ENCODE results near the gene CFAP74.
A peak's percentile ranks its signal among the peaks of the same experiment; 100 is the strongest.

CFAP74 gene

GRCh38 chr1:1917304-1917976 lies 86.1 kb downstream of the CFAP74 start:
- no peak for DNase-seq (ENCODE audit: low read depth)

- DNase-seq (ENCODE audit: low read depth) = no peak
Observed at GRCh38 chr1:1916851-1917251, 86.7 kb downstream of the CFAP74 start.

GRCh38 chr1:1915911-1916840 lies 87.4 kb downstream of the CFAP74 start:
- no peak for DNase-seq (ENCODE audit: low read depth)

- DNase-seq (ENCODE audit: low read depth) = no peak
Observed at GRCh38 chr1:1914971-1915692, 88.5 kb downstream of the CFAP74 start, which contains the start of gene CALML6. Gene CALML6, plus strand, starts transcription at chr1:1915260. Its CDS starts 21 bp downstream, at chr1:1915281.

DNA sequence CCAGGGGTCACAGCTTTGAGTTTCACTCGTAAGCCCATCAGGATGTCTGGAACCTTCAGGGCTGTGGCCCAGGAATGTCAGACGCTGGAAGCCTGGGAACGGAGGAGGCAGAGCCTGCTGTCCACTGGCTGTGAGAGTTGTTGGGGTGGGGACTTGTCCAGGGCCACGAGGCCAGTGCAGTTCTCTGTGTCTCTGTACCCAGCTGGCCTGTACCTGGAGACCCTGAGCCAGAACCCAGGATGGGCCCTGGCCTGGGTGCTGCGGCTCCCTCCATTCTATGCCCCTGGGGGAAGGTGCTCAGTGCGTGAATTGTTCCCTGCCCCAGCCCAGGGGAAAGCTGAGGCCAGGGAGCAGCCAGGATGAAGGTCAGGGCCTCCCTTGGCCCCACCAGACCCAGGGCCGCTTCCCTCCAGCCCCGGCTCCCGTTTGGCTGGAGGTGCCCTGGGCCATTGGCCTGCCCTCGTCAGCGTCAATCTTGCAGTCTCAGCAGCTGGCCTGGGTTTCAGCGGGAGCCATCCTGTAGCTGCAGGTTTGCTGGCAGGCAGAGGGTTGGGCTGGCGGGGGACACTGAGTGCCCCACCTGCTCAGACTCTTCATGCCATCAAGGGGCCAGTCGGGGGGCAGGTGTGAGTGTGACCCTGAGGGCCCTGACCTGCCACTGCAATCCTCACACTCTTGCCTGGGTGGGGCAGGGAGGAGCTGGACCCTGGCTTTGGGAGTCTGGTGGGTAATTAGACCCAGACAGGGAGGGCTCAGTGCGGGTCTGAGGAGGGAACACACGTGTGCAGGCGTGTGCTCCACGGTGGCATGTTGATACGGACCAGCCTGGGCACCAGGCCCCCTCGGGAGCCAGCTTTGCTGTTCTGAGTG lies 89.2 kb downstream of the CFAP74 start:
- DNase-seq (ENCODE audit: low read depth) = no peak

GRCh38 chr1:1911350-1912041 lies 92.1 kb downstream of the CFAP74 start:
- no peak for DNase-seq (ENCODE audit: low read depth)

DNA sequence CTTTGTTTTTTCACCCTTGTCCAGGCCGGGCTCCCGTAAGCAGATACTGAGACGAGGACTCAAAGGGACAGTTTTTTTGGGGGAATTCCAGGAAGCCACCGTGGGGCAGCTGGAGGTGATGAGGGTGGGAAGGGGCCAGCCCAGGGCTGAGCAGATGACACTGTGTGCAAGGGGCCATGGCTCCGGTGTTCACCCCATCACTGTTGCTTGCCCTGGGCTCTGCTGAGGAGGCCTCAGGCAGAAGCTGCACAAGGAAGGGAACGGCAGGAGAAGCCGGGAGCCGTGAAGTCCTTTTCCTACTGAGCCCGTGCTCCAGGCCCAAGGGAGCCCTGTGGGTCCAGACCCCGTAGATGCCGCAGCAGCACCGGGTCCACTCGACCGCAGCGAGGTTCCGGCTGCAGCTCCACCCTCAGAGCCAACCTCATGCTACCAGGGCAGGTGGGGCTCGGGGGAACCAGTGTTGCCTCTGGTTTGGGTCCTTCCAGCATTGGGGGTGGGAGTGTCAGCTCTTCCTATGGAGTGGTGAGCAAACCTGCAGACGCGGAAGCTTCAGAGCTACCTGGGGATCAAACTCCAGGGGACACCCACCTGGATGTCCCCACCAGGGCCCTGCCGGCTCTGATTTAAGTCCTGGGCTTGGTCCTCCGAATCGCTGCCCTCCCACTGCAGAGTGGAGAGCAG lies 92.8 kb downstream of the CFAP74 start:
- DNase-seq (ENCODE audit: low read depth) = no peak

GRCh38 chr1:1910033-1910465 lies 93.5 kb downstream of the CFAP74 start:
- DNase-seq (ENCODE audit: low read depth) = no peak

- no peak for DNase-seq (ENCODE audit: low read depth)
Observed at GRCh38 chr1:1908506-1908791, 95.1 kb downstream of the CFAP74 start.

DNA sequence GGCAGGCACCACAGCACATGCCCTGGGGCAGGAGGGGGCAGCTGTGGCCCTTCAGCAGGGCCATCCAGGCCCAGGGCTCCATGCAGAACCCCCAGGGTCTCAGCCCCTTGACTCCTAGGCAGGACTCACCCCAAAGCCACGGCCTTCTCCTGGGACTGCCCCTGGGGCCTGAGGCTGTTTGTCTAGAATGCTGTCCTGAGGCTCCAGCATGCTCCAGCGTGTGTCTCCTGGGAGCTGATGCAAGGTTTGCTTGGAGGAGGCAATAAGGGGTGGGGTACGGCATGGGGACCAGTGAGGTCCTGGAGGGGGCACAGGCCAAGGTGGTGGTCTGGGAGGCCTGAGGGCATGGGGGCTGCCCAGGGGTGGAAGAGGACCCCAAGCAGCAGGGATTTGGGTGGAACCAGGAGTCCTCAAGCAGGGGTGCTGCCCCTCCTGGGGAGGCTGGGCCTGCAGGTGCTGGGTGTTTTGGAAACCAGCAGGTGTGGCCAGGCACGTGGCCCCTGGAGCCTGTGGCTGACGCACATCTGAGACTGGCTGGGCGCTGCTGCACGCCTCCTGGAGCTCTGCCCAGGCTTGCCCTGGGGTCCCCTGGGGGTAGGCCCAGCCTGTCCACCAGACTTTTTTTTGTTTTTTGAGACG lies 96.4 kb downstream of the CFAP74 start:
- peak; percentile 39 for DNase-seq (ENCODE audit: low read depth)

GRCh38 chr1:1906185-1907097 lies 97.1 kb downstream of the CFAP74 start:
- DNase-seq (ENCODE audit: low read depth) = peak; percentile 75

DNA sequence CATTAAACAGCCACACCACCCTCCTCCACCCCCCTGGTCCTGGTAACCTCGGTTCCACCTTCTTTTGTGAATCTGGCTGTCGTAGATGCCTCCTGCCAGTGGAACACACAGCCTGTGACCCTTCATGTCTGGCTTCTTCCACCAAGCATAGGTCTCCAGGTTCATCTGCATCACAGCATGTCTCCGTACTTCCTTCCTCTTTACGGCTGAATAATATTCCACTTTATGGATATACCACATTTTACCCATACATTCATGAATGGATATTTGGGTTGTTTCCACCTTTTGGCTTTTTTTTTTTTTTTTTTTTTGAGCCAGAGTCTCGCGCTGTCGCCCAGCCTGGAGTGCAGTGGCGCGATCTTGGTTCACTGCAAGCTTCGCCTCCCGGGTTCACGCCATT lies 100.4 kb downstream of the CFAP74 start:
- DNase-seq (ENCODE audit: low read depth) = no peak

GRCh38 chr1:1901641-1902294 lies 101.8 kb downstream of the CFAP74 start:
- DNase-seq (ENCODE audit: low read depth) = no peak

DNA sequence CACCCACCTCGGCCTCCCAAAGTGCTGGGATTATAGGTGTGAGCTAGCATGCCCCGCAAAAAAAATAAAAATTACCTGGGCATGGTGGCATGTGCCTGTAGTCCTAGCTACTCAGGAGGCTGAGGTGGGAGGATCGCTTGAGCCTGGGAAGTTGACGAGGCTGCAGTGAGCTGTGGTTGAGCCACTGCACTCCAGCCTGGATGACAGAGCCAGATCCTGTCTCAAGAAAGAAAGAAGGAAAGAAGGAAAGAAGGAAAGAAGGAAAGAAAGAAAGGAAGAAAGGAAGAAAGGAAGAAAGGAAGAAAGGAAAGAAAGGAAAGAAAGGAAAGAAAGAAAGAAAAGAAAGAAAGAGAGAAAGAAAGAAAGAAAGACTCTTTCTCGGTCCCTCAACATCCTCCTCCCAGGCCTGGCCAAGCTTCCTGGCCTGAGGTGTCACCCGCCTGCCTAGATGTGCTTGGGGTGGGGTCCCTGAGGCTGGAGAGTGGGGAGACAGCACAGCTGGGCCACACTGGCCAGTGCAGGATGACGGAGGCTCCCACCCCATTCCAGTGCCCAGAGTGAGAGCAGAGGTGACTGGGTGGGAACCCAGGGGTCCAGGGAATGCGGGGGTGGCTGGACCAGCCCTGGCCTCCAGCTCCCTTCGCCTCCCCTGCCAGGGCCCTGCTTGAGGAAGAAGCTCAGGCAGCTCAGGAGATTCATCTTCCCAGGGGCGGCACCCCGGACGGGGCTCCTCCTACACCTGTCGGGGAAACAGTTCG lies 102.5 kb downstream of the CFAP74 start:
- no peak for DNase-seq (ENCODE audit: low read depth)

DNA sequence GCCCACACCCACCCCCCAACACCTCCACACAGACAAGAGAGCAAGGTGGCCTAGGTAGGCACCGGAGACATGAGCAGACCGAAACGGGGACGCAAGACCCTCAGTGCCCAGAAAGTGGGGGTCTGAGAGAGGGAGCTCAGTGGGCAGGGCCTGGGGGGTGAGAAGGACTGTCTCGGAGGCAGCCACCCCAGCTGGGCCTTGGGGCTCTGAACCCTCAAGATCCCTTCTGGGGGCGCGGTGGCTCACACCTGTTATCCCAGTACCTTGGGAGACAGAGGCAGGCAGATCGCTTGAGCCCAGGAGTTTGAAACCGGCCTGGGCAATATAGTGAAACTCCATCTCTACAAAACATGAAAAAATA lies 103.6 kb downstream of the CFAP74 start:
- DNase-seq (ENCODE audit: low read depth) = no peak

GRCh38 chr1:1899266-1899966 lies 104.2 kb downstream of the CFAP74 start:
- DNase-seq (ENCODE audit: low read depth) = no peak
